NT2/D1 (cell line): Measurements from ENCODE around the gene DCAF11.

Experiments used
- SUZ12 ChIP-seq: IDR thresholded peaks from 2 replicates; pipeline ENCODE4 v1.6.1; 2011; ENCODE audit not compliant: insufficient read length, insufficient read depth; ENCODE audit errors: extremely low read depth
- ZNF274 ChIP-seq: IDR thresholded peaks from 2 replicates; pipeline ENCODE4 v1.6.1; 2011; ENCODE audit warnings: mild to moderate bottlenecking, low read depth, low read length

- no peak for TF ChIP-seq ZNF274
- no peak for TF ChIP-seq SUZ12
Measured at GRCh38 chr14:24113801-24114531, 611 bp upstream of the DCAF11 start.
